Left lung (tissue), 10 donors: ENCODE measurements around the gene AKAP13. TPM values are rescaled to one million over a fixed set of nuclear protein-coding genes. Genes with fewer than 3 reads are reported as not detected.

Experiments used
- ATAC-seq: fragments of 200-7000 bp; cut with Tn5 transposase; one replicate; pipeline ENCODE4 v1.9.1; 2020; ENCODE audit warnings: moderate library complexity
- DNase-seq, 4 donors: peaks; one replicate each; pipeline ENCODE4 v3.0.0-alpha.2; 2013 to 2020
- H3K27ac ChIP-seq, 2 donors: fragments of 200-600 bp; sonication (generic) in 1 of 2; one replicate each; pipeline versions ENCODE4 v1.5.0 to v1.8.0; 2020 to 2021
- H3K27me3 ChIP-seq, 2 donors: fragments of 200-600 bp; sonication (generic) in 1 of 2; one replicate each; pipeline versions ENCODE4 v1.5.0 to v1.8.0; 2020 to 2021
- H3K36me3 ChIP-seq, 2 donors: fragments of 200-600 bp; sonication (generic) in 1 of 2; one replicate each; pipeline versions ENCODE4 v1.5.0 to v1.8.0; 2020 to 2021
- H3K4me1 ChIP-seq, 2 donors: fragments of 200-600 bp; one replicate each; pipeline ENCODE4 v1.8.0; 2021
- H3K4me3 ChIP-seq, 2 donors: fragments of 200-600 bp; sonication (generic) in 1 of 2; one replicate each; pipeline versions ENCODE4 v1.5.0 to v1.8.0; 2020 to 2021; ENCODE audit warnings: mild to moderate bottlenecking in 1 of 2
- H3K9me3 ChIP-seq, 2 donors: fragments of 200-600 bp; sonication (generic) in 1 of 2; one replicate each; pipeline versions ENCODE4 v1.5.0 to v1.8.0; 2020 to 2021
- intact Hi-C, 2 donors: fragments of 100-400 bp; cut with DNase I; formaldehyde crosslinking; loops; one replicate each; pipeline versions ENCODE4 v1.11.2 to v1.14.2; 2022
- polyA plus RNA-seq, 6 donors: library from polyadenylated mRNA; unstranded; fragments of 120-200 nt; gene quantifications; one replicate each; pipeline ENCODE4 v1.2.1, GENCODE V29; 2013; ENCODE audit not compliant: insufficient read length in 6 of 6
- total RNA-seq, 2 donors: library from RNA; stranded (reverse); fragmentation: NEBNext Ultra II Directional; extraction: Animal tissue kit (Norgen Biotek cat#: 25700); gene quantifications; one replicate each; pipeline ENCODE4 v1.2.1, GENCODE V29; 2021
- TF ChIP-seq, protein P1 (sequence below), 2 donors: fragments of 200-600 bp; sonication (generic) in 1 of 2; IDR thresholded peaks; one replicate each; pipeline versions ENCODE4 v1.5.0 to v1.8.0; 2021; ENCODE audit warnings: antibody characterized with exemption in 2 of 2
- donor health status: DM: no; HTN: yes; CAD: no.
- donor health status: DM: no; HTN: no; CAD: no.

AKAP13 gene
- total and polyA plus RNA-seq, 8 donors: 93.6 to 346 (median 102) TPM

GRCh38 chr15:85706779-85707518, 326.5 kb downstream of the AKAP13 start:
- TF ChIP-seq, protein P1, sequence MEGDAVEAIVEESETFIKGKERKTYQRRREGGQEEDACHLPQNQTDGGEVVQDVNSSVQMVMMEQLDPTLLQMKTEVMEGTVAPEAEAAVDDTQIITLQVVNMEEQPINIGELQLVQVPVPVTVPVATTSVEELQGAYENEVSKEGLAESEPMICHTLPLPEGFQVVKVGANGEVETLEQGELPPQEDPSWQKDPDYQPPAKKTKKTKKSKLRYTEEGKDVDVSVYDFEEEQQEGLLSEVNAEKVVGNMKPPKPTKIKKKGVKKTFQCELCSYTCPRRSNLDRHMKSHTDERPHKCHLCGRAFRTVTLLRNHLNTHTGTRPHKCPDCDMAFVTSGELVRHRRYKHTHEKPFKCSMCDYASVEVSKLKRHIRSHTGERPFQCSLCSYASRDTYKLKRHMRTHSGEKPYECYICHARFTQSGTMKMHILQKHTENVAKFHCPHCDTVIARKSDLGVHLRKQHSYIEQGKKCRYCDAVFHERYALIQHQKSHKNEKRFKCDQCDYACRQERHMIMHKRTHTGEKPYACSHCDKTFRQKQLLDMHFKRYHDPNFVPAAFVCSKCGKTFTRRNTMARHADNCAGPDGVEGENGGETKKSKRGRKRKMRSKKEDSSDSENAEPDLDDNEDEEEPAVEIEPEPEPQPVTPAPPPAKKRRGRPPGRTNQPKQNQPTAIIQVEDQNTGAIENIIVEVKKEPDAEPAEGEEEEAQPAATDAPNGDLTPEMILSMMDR (IDR thresholded peaks at IDR 0.05): no peak
- DNase-seq: peak in 1 of 4 donors; percentile 20
- Histone ChIP-seq H3K36me3 (peaks cover 3 to 58% of the 10 kb centered on the region in 2 donors), H3K27ac (peak overlapping the region; percentile 77 to 93), H3K27me3 (no peaks in the 10 kb centered on the region), H3K9me3 (no peaks in the 10 kb centered on the region), H3K4me1 (peaks cover 34 to 75% of the 10 kb centered on the region in 2 donors), H3K4me3 (no peak overlapping the region)
- intact Hi-C loops: loop anchor here in 1 of 2 donors (10.0 kb wide), 1 partner anchor 82 kb away; no protein-coding TSS in a partner anchor
- ATAC-seq: peak; percentile 49

- peaks cover 4 to 66% of the 10 kb centered on the region in 2 donors for H3K36me3 ChIP-seq
Observed at GRCh38 chr15:85707519-85708338, 327.3 kb downstream of the AKAP13 start.

DNA sequence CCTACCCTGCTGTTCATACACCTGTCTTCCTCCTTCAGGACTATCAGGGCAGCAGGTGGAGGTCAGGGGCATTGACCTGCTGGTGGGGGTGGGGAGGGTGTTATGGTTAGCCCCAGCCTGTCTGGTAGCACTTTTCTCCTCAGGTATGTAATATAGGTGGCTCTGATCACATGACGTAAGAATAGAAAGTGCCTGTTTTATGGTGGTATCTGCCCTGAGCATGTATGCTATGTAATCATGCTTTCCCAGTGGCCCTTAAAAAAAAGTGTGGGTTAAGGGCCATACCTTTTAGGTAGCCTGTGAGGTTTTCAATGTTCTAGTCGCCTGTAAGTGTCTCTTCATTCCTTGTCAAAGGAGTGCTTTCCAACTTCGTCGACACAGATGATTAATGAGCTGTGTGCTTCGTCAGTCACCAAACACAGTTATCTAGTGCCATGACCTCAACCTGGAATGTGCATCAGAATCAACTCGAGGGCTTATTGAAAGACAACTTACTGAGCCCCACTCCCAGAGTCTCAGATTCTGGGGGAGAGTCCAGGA, 328.1 kb downstream of the AKAP13 start:
- Histone ChIP-seq H3K27ac (peak overlapping the region; percentile 77 to 93), H3K36me3 (peaks cover 4 to 73% of the 10 kb centered on the region in 2 donors), H3K4me3 (no peak overlapping the region), H3K27me3 (no peaks in the 10 kb centered on the region), H3K4me1 (peaks cover 34 to 59% of the 10 kb centered on the region in 2 donors), H3K9me3 (no peaks in the 10 kb centered on the region)
- intact Hi-C loops: loop anchor here in 1 of 2 donors (10.0 kb wide), 1 partner anchor 84 kb away; no protein-coding TSS in a partner anchor
- TF ChIP-seq, protein P1 (IDR thresholded peaks at IDR 0.05): no peak
- ATAC-seq (peak; percentile 6), DNase-seq (no peak)

More at GRCh38 chr15:85707519-85708338, 327.3 kb downstream of the AKAP13 start:
- Histone ChIP-seq H3K4me1 (peaks cover 34 to 67% of the 10 kb centered on the region in 2 donors), H3K27me3 (no peaks in the 10 kb centered on the region), H3K27ac (peak overlapping the region; percentile 77 to 93), H3K4me3 (no peak overlapping the region), H3K9me3 (no peaks in the 10 kb centered on the region)
- TF ChIP-seq, protein P1 (IDR thresholded peaks at IDR 0.05): no peak
- intact Hi-C loops: loop anchor here in 1 of 2 donors (10.0 kb wide), 1 partner anchor 83 kb away; no protein-coding TSS in a partner anchor
- ATAC-seq (peak; percentile 52), DNase-seq (peak in 1 of 4 donors; percentile 59)

DNA sequence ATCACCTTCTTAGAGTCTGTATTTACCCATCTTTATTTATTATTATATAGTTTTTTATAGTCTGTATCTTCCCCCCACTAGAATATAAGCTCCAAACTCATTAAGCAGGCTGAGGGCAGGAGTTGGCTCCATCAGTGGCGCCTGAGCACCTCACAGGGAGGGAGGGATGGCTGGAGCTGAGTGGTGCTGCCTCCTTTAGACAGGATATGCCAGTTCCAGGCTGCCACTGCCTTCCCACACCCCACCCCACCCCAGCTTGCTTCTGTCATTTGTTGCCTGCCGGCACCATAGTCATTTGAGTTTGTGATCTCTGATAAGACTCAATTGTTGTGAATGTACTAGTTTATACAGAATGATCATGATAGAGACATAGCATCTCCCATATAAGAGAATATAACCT, 328.8 kb downstream of the AKAP13 start:
- H3K4me3 ChIP-seq: no peak overlapping the region
- H3K9me3 ChIP-seq: no peaks in the 10 kb centered on the region
- peaks cover 30 to 52% of the 10 kb centered on the region in 2 donors for H3K4me1 ChIP-seq
- ATAC-seq (no peak), DNase-seq (no peak)
- H3K27ac ChIP-seq: peak overlapping the region; percentile 77 to 93
- intact Hi-C loops: loop anchor here in 1 of 2 donors (10.0 kb wide), 1 partner anchor 84 kb away; no protein-coding TSS in a partner anchor
- H3K36me3 ChIP-seq: peaks cover 4 to 76% of the 10 kb centered on the region in 2 donors
- no peaks in the 10 kb centered on the region for H3K27me3 ChIP-seq
- TF ChIP-seq, protein P1 (IDR thresholded peaks at IDR 0.05): no peak
